PC-9 (cell line): ENCODE measurements around the gene DGKE. TPM values are rescaled to one million over a fixed set of nuclear protein-coding genes. Genes with fewer than 3 reads are reported as not detected.

Source experiments
- BruUV-seq: library from RNA; stranded (reverse); fragments of 400-500 nt; replicated peaks from 2 replicates; lab custom pipeline; 2021; lab: Mats Ljungman, UMichigan
- CTCF ChIA-PET: fragments of 300-600 bp; sonication (Branson Sonifier 250); formaldehyde crosslinking; loops from one replicate; lab custom pipeline; 2022; ENCODE audit warnings: antibody characterized with exemption; lab: Charles Lee
- POLR2A ChIA-PET: fragments of 300-600 bp; sonication (Branson Sonifier 250); formaldehyde crosslinking; loops from one replicate; lab custom pipeline; 2022; ENCODE audit warnings: antibody characterized with exemption; ENCODE audit not compliant: unreplicated experiment; lab: Charles Lee
- DNase-seq, 2 experiments: peaks; one replicate each; pipeline versions ENCODE4 v3.0.0 to v3.0.0-alpha.2; 2015 to 2022; ENCODE audit warnings: mixed read lengths in 1 of 2
- H2AFZ ChIP-seq: fragments of 200-600 bp; sonication (generic); 2 replicates; pipeline ENCODE4 v1.8.1; 2017; ENCODE audit warnings: antibody characterized with exemption
- H3F3A ChIP-seq: fragments of 200-600 bp; sonication (generic); 2 replicates; pipeline ENCODE4 v1.8.1; 2017; ENCODE audit warnings: antibody characterized with exemption, mild to moderate bottlenecking, low read depth; ENCODE audit not compliant: insufficient read depth
- H3K27ac ChIP-seq: fragments of 200-600 bp; sonication (generic); 2 replicates; pipeline ENCODE4 v1.6.1; 2016; ENCODE audit warnings: mixed run types
- H3K27me3 ChIP-seq: fragments of 200-600 bp; sonication (generic); 2 replicates; pipeline ENCODE4 v1.6.1; 2016; ENCODE audit warnings: low read depth, mixed run types; ENCODE audit not compliant: insufficient read depth
- H3K36me3 ChIP-seq: fragments of 200-600 bp; sonication (generic); 2 replicates; pipeline ENCODE4 v1.6.1; 2016; ENCODE audit warnings: low read depth, mixed run types
- H3K4me1 ChIP-seq: fragments of 200-600 bp; sonication (generic); replicated peaks from 2 replicates; pipeline ENCODE4 v1.6.1; 2016; ENCODE audit warnings: mixed run types; ENCODE audit not compliant: insufficient read depth
- H3K4me2 ChIP-seq: fragments of 200-600 bp; sonication (generic); 2 replicates; pipeline ENCODE4 v1.6.1; 2017; ENCODE audit warnings: mixed run types
- H3K4me3 ChIP-seq: fragments of 200-600 bp; sonication (generic); 2 replicates; pipeline ENCODE4 v1.6.1; 2016; ENCODE audit warnings: mixed run types
- H3K79me2 ChIP-seq: fragments of 200-600 bp; sonication (generic); 2 replicates; pipeline ENCODE4 v1.6.1; 2017; ENCODE audit warnings: low read depth, mixed run types
- H3K9me2 ChIP-seq: fragments of 200-600 bp; sonication (generic); 2 replicates; pipeline ENCODE4 v1.8.1; 2017; ENCODE audit warnings: mild to moderate bottlenecking; ENCODE audit not compliant: insufficient read depth
- H3K9me3 ChIP-seq: fragments of 200-600 bp; sonication (generic); 2 replicates; pipeline ENCODE4 v1.8.1; 2016; ENCODE audit warnings: low read depth; ENCODE audit not compliant: insufficient read depth
- H4K20me1 ChIP-seq: fragments of 200-600 bp; sonication (generic); 2 replicates; pipeline ENCODE4 v1.8.1; 2017; ENCODE audit not compliant: insufficient read depth
- EZH2 ChIP-seq: fragments of 200-600 bp; sonication (generic); IDR thresholded peaks from 2 replicates; pipeline ENCODE4 v1.8.0; 2017; ENCODE audit warnings: antibody characterized with exemption, low read depth
- intact Hi-C: fragments of 100-400 bp; cut with micrococcal nuclease; formaldehyde crosslinking; loops from one replicate; pipeline ENCODE4 v1.10.0; 2022; ENCODE audit not compliant: unreplicated experiment
- total RNA-seq: library from RNA; stranded (reverse); gene quantifications from 2 replicates; pipeline ENCODE4 v1.2.3, GENCODE V29; 2021
- TF ChIP-seq, protein P1 (sequence below): fragments of 200-600 bp; sonication (generic); conservative IDR thresholded peaks from 2 replicates; pipeline ENCODE4 v1.6.1; 2017; ENCODE audit warnings: mixed run types, antibody characterized with exemption, mild to moderate bottlenecking, moderate library complexity

The DGKE gene
- total RNA-seq, 1 experiment from 2014 or later: 11.0 TPM

DNA sequence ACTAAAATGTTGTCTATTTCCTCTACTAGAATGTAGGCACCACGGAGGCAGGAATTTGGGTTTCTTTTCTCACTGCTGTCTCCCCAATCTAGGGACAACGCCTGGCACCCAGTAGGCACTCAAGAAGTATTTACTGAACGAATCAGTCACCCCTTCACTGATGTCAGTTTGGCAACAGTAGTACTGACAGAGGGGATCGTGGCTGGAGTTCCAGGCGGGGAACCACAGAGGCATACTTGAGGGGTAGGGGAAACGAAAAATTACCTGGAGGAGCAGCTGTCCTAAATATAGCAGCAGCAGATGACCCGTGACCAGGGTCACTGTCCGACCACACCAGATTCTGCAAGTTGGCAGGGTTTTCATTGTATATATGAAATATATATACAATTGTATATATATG, 46.6 kb downstream of the DGKE start:
- CTCF ChIA-PET: no interaction called here
- no peaks in the 10 kb centered on the region for H3K9me3 ChIP-seq
- no peak for DNase-seq

DNA sequence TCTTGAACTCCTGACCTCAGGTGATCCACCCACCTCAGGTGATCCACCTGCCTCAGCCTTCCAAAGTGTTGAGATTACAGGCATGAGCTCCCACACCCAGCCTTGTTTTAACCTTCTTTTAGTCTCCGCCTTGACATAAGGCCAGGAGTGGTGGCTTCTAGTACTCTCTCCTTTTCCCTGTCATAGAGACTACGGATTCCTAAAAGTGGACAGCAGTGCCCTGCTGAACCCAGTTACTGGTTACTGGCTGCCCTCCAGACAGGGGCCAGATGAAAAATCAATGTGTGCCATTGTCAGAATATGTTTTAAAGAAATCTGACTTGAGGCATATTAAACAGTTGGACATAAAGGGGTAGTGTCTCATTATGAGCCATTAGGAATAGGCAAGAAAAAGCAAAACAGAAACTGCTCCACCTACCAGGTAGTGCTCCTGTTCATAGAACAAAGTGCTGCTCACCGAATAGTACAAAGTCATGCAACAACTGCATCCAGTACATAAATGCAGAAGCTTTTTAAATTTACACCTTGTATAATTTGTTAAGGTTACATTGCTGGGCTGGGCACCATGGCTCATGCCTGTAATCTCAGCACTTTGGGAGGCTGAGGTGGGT, 47.8 kb downstream of the DGKE start:
- no peaks in the 10 kb centered on the region for H3K27me3 ChIP-seq
- CTCF ChIA-PET: no interaction called here
- POLR2A ChIA-PET: no interaction called here

More for the DNA sequence above, 46.6 kb downstream of the DGKE start:
- H4K20me1 ChIP-seq: no peaks in the 10 kb centered on the region
- POLR2A ChIA-PET: no interaction called here
- H3K4me1 ChIP-seq: no peaks in the 10 kb centered on the region
- H3K27ac ChIP-seq: no peak overlapping the region
- H3K79me2 ChIP-seq: no peaks in the 10 kb centered on the region
- H3K4me3 ChIP-seq: no peak overlapping the region
- intact Hi-C loops: no loop called here
- H3K4me2 ChIP-seq: no peak overlapping the region
- TF ChIP-seq EZH2: no peak
- TF ChIP-seq, protein P1, sequence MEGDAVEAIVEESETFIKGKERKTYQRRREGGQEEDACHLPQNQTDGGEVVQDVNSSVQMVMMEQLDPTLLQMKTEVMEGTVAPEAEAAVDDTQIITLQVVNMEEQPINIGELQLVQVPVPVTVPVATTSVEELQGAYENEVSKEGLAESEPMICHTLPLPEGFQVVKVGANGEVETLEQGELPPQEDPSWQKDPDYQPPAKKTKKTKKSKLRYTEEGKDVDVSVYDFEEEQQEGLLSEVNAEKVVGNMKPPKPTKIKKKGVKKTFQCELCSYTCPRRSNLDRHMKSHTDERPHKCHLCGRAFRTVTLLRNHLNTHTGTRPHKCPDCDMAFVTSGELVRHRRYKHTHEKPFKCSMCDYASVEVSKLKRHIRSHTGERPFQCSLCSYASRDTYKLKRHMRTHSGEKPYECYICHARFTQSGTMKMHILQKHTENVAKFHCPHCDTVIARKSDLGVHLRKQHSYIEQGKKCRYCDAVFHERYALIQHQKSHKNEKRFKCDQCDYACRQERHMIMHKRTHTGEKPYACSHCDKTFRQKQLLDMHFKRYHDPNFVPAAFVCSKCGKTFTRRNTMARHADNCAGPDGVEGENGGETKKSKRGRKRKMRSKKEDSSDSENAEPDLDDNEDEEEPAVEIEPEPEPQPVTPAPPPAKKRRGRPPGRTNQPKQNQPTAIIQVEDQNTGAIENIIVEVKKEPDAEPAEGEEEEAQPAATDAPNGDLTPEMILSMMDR: no peak
- H3K36me3 ChIP-seq: no peaks in the 10 kb centered on the region
- H3K9me2 ChIP-seq: no peaks in the 10 kb centered on the region
- H2AFZ ChIP-seq: no peak overlapping the region
- no peaks in the 10 kb centered on the region for H3K27me3 ChIP-seq
- peaks cover 10% of the 10 kb centered on the region; the same call in 1 of the 2 replicates for H3F3A ChIP-seq
- BruUV-seq: no TSS peak

DNA sequence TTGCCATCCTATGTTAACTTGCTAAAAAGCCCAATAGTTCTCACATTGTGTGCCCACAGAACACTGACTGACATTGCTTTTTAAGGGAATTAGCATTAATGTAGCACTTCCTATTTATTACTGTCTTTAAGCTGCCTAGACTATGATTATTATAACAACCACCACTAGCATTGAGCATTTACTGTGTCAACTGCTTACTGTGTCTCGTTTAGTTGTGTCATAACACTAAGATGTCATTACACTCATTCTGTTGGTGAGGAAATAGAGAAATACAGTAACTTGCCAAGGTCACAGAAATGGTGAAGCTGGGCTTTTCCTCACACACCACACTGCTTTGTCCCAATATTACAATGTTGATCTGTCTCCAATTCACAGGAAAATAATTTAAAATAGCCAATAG, 49.7 kb downstream of the DGKE start:
- ChIA-PET POLR2A (no interaction called here), CTCF (no interaction called here)
- no TSS peak for BruUV-seq
- DNase-seq: no peak
- Histone ChIP-seq H3K4me2 (no peak overlapping the region), H3K27me3 (no peaks in the 10 kb centered on the region), H2AFZ (no peak overlapping the region), H3K27ac (no peak overlapping the region), H3K4me1 (no peaks in the 10 kb centered on the region), H3K36me3 (peaks cover 24% of the 10 kb centered on the region), H4K20me1 (no peaks in the 10 kb centered on the region), H3K9me2 (no peaks in the 10 kb centered on the region), H3K9me3 (peaks cover 18% of the 10 kb centered on the region), H3F3A (peaks cover 11% of the 10 kb centered on the region; the same call in 1 of the 2 replicates), H3K4me3 (no peak overlapping the region), H3K79me2 (no peaks in the 10 kb centered on the region)
- TF ChIP-seq, protein P1: no peak
- no peak for TF ChIP-seq EZH2
- intact Hi-C loops: no loop called here

More for the DNA sequence above, 47.8 kb downstream of the DGKE start:
- Histone ChIP-seq H3K4me3 (no peak overlapping the region), H3K9me2 (no peaks in the 10 kb centered on the region), H2AFZ (no peak overlapping the region), H3K27ac (no peak overlapping the region), H3K9me3 (no peaks in the 10 kb centered on the region), H3K4me1 (no peaks in the 10 kb centered on the region), H3K4me2 (no peak overlapping the region), H4K20me1 (no peaks in the 10 kb centered on the region), H3F3A (peaks cover 10% of the 10 kb centered on the region; the same call in 1 of the 2 replicates), H3K36me3 (peaks cover 6% of the 10 kb centered on the region), H3K79me2 (no peaks in the 10 kb centered on the region)
- TF ChIP-seq, protein P1: no peak
- no peak for TF ChIP-seq EZH2
- intact Hi-C loops: no loop called here
- DNase-seq: no peak
- BruUV-seq: no TSS peak
